HG02938 (cell line): ENCODE results near the gene CRELD1.

Experiments
- ATAC-seq: cut with Tn5 transposase; IDR thresholded peaks from one replicate; pipeline ENCODE4 v1.9.1; 2021; ENCODE audit warnings: mild to moderate bottlenecking, moderate library complexity; ENCODE audit not compliant: unreplicated experiment

The CRELD1 gene

DNA sequence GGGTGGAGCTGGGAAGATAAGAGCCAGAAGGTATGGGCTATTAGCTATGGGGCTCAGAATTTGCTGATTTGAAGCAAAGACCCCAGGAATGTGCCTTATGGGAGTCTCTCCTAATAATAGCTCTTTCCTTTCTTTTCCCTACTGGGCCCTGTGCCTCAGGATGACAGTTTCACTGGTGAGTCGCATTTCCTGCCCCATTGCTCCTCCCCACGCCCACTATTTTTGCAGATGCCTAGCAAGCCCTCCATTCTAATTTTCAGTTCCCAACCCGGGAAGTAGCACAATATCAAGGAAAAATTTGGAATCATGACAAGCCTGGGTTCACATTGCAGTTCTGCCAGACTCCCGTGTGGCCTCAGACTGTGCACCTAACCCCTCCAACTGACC, 30.4 kb upstream of the CRELD1 start:
- ATAC-seq, result no peak

DNA sequence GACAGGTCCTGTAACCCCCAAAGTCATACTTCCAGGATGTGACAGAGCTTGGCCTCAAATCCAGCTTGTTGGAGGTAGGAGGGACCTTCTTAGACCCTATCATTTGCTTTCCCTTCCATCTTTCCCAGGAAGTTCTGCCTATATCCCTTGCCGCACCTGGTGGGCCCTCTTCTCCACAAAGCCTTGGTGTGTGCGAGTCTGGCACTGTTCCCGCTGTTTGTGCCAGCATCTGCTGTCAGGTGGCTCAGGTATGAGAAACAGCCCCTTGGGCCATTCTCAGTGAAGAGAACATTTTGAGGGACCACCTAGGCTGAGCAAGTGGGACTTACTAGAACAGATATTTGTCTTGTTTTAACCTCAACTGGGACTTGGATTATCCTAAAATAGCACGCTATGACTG, 29.7 kb upstream of the CRELD1 start:
- ATAC-seq, result no peak

DNA sequence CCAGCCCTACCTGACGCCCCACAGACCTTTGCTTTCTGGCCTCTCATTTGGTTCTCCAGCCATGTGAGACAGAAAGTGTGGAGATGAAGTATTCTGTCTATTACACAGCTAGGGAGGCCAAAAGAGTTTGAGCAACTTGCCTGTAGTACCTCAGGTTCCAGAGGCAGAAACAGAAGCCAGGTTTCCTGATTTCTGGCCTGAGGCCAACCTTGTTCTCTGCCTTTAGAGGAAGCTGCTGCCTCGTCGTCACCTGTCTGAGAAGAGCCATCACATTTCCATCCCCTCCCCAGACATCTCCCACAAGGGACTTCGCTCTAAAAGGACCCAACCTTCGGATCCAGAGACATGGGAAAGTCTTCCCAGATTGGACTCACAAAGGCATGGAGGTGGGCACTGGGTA, 27.2 kb upstream of the CRELD1 start:
- no peak for ATAC-seq

GRCh38 chr3:9908286-9908685, 25.3 kb upstream of the CRELD1 start:
- ATAC-seq, result no peak

GRCh38 chr3:9909221-9910013, 24.2 kb upstream of the CRELD1 start:
- ATAC-seq, result no peak

DNA sequence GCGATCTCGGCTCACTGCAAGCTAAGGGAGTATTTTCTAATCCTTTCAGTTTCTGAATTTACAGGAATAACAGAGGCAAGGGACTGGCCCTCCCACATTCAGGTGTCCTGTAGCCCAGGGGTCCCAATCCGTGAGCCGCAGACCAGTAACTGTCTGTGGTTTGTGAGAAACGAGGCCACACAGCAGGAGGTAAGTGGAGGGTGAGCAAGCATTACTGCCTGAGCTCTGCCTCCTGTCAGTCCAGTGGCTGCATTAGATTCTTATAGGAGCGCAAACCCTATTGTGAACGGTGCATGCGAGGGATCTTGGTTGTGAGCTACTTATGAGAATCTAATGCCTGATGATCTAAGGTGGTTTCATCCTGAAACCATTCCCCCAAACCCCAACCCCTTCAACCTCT, 21.8 kb upstream of the CRELD1 start:
- no peak for ATAC-seq

DNA sequence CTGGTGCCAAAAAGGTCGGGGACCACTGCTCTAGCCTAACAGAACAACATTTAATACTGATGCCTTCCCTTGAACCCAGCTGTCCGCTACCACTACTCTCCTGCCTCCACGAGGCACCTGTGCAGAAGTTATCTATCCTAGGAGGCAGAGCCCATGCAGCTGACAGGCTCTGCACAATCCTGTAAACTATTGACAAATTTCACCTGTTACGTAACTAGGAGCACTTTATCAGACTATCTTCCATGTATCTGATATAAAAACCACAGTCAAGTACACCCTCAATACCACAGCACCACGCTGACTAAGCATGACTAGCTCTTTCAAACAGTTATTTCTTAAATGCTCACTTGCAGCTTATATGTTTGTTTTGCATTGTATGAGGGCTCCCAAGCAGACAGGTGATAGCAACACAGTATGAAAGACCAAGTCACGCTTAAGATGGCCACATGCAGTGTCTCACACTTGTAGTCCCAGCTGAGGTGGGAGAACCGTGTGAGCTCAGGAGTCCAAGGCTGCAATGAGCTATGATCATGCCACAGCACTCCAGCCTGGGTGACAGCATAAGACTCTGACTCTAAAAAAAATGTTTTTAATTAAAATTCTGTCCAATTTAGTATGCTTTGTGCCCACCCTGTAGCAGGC, 21.2 kb upstream of the CRELD1 start:
- no peak for ATAC-seq

- ATAC-seq, result no peak
These were observed 20.0 kb upstream of the CRELD1 start for GRCh38 chr3:9913601-9914000.

DNA sequence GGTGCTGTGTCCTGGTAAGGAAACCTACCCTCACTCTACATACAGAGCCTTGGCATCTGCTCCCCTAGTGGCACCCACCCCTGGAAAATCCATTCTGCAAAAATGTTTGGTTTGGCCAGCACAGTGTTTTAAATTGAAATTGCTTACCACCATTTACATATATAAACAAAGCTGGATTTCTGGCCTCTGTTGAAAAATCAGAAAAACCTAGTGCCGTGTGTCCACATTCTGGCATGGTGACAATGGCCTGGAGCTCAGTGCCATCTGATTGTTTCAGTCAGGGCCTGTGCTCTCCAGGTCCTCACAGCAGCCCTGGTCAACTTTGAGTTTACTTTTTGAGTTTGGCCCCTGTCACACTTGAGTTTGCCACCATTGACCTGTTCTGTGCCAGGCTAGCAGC, 19.6 kb upstream of the CRELD1 start:
- ATAC-seq, result no peak

DNA sequence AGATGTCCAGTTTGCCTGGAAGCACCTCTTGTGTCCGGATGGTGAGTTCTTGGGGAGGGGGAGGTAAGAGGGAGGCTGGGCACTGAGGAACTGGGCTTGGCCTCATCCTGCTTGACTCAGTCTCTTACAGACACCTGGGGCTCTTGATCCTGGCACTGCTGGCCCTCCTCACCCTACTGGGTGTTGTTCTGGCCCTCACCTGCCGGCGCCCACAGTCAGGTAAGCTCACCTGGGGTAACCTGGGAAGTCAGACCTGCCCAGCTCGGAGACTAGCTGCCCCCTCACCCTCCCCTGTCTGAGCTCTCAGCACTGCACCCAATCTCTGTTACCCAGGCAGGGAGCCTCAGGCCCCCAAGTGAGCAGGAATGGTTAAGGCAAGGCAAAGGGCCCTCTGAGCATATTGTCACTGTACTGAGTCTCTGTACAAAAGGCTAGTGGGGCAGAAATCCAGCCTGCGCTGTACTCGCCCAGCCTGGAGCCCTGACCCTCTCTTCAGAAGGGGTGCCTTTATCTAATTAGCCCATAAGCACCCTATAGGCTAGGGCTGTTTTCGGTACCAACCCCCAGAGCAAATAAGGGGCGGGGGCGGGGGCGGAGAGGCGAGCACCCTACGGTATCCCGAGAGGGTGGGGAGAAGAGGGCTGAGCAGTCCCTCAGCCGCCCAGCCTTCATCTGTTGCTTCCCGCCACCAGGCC, 18.9 kb upstream of the CRELD1 start:
- no peak for ATAC-seq

- no peak for ATAC-seq
These were observed 18.1 kb upstream of the CRELD1 start for GRCh38 chr3:9915254-9916141.

DNA sequence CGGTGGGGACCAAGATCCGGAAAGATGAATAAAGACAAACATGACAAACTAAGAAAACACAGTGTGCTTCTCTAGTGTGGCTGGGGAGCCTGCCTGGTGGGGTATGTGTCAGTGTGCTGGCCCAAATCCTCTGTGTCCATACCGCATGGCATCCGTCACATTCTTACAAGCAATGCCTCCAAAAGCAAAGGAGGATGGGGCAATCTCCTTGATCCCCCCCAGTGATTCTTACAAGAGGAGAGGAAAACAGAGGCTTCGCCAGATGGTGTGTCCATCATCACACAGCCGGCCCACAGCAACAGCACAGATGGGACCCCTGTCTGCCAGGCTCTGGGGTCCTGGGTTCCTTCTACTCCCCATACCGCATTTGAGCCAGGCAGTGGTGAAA, 17.3 kb upstream of the CRELD1 start:
- ATAC-seq, result no peak

GRCh38 chr3:9916734-9917680, 16.6 kb upstream of the CRELD1 start, which contains the start of gene IL17RC:
Gene IL17RC (plus strand): TSS chr3:9917098. CDS start chr3:9917316, 218 bp downstream.
- no peak for ATAC-seq

- ATAC-seq, result no peak
These were observed 15.8 kb upstream of the CRELD1 start for GRCh38 chr3:9917820-9918219.

- no peak for ATAC-seq
These were observed 15.2 kb upstream of the CRELD1 start for GRCh38 chr3:9918261-9919038.

DNA sequence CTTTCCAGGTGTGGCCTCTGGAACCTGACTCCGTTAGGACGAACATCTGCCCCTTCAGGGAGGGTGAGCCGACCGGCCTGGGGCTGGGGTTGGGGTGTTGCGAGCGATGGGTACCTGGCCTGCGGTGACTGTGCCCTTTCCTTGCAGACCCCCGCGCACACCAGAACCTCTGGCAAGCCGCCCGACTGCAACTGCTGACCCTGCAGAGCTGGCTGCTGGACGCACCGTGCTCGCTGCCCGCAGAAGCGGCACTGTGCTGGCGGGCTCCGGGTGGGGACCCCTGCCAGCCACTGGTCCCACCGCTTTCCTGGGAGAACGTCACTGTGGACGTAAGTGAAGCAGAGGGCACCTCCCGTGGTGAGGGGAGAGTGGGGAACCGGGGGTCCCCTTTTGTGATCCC, 5.5 kb upstream of the CRELD1 start:
- ATAC-seq, result no peak

DNA sequence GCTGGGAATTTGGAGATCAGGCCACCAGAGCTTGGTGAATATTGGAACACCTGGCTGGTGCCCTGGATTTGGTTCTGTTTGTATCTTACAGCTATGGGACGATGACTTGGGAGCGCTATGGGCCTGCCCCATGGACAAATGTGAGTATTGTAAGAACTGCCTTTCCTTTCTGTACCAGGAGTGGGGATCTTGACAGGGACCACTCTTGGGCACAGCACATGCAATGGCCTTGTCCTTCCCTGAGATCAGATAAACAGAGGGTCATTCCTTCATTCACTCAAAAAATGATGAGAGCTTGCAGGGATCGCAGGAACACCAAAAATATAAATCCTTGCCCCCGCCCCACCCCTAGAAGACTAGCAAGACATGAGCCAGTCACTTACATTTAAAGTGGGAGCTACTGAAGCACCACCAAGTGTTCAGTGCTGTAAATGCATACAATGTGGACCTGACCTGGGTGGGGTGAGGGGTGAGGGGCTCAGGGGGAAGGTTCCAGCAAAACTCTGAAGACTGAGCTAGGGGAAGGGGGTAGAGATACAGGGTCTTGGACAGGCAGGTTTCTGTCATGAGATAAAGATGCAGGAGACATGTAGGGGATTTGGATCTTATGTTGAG, 2.7 kb upstream of the CRELD1 start:
- ATAC-seq, result no peak

GRCh38 chr3:9932535-9932842, 1.1 kb upstream of the CRELD1 start:
- ATAC-seq, result no peak
